H1 (cell line): ENCODE results near the gene P2RX1. TPM values are rescaled to one million over a fixed set of nuclear protein-coding genes. Genes with fewer than 3 reads are reported as not detected.

Experiments
- ASH2L ChIP-seq: fragments of 200-600, 300-600 bp; sonication (generic); IDR thresholded peaks from one replicate; pipeline ENCODE4 v1.7.1; 2017; ENCODE audit warnings: low read length
- TEAD4 ChIP-seq: IDR thresholded peaks from 2 replicates; pipeline ENCODE4 v1.6.1; 2012; ENCODE audit warnings: low read depth, low read length, inconsistent platforms, mixed read lengths
- polyA plus RNA-seq, 7 experiments: library from polyadenylated mRNA; depleted of rRNA in 3 of 7; stranded (reverse) in 5 of 7; unstranded in 2 of 7; fragments of >200 nt in 5 of 7; fragments of 200-250 nt in 2 of 7; gene quantifications; 1 replicate in 5 of 7; 2 replicates in 1 of 7; 4 replicates in 1 of 7; pipeline versions ENCODE4 v1.2.1 to v1.2.3, GENCODE V29; 2011 to 2013; ENCODE audit warnings: missing spikeins in 2 of 7, mixed read lengths in 2 of 7
- total RNA-seq: library from RNA; stranded (reverse); fragmentation: NEBNext Ultra II Directional; extraction: Animal tissue kit (Norgen Biotek cat#: 25700); gene quantifications from 2 replicates; pipeline ENCODE4 v1.2.1, GENCODE V29; 2021
- TF ChIP-seq, protein P1 (sequence below): fragments of 300-600 bp; sonication (generic); IDR thresholded peaks from 2 replicates; pipeline ENCODE4 v1.7.1; 2012; ENCODE audit warnings: low read length, moderate library complexity, mild to moderate bottlenecking, inconsistent platforms; ENCODE audit not compliant: insufficient replicate concordance

P2RX1 gene
- total and polyA plus RNA-seq, 2 of the 8 experiments (the other 6 are each of a cell fraction or from before 2014, with no cell fraction given): 0.45 to 1.1 TPM

DNA sequence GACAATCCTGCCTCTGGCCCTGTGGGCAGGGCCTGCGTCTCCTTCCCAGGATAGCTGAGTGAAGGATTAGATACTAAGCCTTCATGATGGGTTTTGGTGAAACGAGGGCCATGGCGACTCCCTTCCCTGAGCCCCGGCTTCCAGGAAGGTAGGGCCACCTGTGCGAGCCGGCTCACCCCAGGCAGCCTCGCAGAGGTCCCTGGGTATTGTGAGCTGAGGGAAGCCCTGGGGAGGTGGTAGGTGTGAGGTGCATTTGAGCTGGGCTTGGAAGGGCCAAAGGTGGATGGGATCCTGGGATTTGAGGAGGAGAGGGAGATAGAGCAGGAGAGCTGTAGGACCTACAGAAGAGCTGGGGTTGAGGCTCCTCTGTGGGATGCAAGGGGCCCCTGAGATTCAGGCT, 6.5 kb upstream of the P2RX1 start (continued):
- TF ChIP-seq, protein P1, sequence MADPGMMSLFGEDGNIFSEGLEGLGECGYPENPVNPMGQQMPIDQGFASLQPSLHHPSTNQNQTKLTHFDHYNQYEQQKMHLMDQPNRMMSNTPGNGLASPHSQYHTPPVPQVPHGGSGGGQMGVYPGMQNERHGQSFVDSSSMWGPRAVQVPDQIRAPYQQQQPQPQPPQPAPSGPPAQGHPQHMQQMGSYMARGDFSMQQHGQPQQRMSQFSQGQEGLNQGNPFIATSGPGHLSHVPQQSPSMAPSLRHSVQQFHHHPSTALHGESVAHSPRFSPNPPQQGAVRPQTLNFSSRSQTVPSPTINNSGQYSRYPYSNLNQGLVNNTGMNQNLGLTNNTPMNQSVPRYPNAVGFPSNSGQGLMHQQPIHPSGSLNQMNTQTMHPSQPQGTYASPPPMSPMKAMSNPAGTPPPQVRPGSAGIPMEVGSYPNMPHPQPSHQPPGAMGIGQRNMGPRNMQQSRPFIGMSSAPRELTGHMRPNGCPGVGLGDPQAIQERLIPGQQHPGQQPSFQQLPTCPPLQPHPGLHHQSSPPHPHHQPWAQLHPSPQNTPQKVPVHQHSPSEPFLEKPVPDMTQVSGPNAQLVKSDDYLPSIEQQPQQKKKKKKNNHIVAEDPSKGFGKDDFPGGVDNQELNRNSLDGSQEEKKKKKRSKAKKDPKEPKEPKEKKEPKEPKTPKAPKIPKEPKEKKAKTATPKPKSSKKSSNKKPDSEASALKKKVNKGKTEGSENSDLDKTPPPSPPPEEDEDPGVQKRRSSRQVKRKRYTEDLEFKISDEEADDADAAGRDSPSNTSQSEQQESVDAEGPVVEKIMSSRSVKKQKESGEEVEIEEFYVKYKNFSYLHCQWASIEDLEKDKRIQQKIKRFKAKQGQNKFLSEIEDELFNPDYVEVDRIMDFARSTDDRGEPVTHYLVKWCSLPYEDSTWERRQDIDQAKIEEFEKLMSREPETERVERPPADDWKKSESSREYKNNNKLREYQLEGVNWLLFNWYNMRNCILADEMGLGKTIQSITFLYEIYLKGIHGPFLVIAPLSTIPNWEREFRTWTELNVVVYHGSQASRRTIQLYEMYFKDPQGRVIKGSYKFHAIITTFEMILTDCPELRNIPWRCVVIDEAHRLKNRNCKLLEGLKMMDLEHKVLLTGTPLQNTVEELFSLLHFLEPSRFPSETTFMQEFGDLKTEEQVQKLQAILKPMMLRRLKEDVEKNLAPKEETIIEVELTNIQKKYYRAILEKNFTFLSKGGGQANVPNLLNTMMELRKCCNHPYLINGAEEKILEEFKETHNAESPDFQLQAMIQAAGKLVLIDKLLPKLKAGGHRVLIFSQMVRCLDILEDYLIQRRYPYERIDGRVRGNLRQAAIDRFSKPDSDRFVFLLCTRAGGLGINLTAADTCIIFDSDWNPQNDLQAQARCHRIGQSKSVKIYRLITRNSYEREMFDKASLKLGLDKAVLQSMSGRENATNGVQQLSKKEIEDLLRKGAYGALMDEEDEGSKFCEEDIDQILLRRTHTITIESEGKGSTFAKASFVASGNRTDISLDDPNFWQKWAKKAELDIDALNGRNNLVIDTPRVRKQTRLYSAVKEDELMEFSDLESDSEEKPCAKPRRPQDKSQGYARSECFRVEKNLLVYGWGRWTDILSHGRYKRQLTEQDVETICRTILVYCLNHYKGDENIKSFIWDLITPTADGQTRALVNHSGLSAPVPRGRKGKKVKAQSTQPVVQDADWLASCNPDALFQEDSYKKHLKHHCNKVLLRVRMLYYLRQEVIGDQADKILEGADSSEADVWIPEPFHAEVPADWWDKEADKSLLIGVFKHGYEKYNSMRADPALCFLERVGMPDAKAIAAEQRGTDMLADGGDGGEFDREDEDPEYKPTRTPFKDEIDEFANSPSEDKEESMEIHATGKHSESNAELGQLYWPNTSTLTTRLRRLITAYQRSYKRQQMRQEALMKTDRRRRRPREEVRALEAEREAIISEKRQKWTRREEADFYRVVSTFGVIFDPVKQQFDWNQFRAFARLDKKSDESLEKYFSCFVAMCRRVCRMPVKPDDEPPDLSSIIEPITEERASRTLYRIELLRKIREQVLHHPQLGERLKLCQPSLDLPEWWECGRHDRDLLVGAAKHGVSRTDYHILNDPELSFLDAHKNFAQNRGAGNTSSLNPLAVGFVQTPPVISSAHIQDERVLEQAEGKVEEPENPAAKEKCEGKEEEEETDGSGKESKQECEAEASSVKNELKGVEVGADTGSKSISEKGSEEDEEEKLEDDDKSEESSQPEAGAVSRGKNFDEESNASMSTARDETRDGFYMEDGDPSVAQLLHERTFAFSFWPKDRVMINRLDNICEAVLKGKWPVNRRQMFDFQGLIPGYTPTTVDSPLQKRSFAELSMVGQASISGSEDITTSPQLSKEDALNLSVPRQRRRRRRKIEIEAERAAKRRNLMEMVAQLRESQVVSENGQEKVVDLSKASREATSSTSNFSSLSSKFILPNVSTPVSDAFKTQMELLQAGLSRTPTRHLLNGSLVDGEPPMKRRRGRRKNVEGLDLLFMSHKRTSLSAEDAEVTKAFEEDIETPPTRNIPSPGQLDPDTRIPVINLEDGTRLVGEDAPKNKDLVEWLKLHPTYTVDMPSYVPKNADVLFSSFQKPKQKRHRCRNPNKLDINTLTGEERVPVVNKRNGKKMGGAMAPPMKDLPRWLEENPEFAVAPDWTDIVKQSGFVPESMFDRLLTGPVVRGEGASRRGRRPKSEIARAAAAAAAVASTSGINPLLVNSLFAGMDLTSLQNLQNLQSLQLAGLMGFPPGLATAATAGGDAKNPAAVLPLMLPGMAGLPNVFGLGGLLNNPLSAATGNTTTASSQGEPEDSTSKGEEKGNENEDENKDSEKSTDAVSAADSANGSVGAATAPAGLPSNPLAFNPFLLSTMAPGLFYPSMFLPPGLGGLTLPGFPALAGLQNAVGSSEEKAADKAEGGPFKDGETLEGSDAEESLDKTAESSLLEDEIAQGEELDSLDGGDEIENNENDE: no peak
- no peak for TF ChIP-seq TEAD4
- no peak for TF ChIP-seq ASH2L
- TF ChIP-seq, all 59 proteins: peak for 0
